Mammary epithelial cell (primary cell): ENCODE data around the gene WDR54.

ENCODE experiments used
- EZH2 ChIP-seq: IDR thresholded peaks from 2 replicates; pipeline ENCODE4 v1.6.1; 2012; ENCODE audit warnings: low read length, inconsistent platforms, borderline replicate concordance
- TF ChIP-seq, protein P1 (sequence below), 2 donors: IDR thresholded peaks in 1 of 2; conservative IDR thresholded peaks in 1 of 2; 2 replicates each; pipeline ENCODE4 v1.5.1; 2011 to 2012; ENCODE audit warnings: inconsistent platforms in 2 of 2, low read length in 2 of 2, mild to moderate bottlenecking in 2 of 2, control low read depth in 1 of 2, low read depth in 1 of 2; ENCODE audit not compliant: insufficient read depth in 1 of 2; ENCODE audit errors: extremely low read depth in 1 of 2

DNA sequence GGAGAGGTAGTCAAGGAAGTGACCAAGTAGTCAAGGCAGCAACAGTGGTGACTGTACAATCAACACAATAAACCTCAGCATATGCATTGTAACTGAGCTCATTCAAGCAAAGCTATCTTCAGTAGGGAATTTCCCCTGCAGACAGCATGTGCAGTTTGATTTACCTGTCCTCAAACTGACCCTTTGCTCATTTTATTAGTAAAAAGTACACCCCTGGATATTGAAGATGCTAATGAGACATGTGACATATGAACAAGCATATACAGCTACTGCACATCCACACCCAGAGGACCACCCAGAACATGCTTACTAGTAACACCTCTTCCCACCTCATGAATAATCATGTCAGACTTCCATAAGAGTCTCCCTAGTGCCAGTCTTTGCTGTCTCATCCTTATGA is 15.5 kb upstream of the WDR54 start:
- TF ChIP-seq, protein P1, sequence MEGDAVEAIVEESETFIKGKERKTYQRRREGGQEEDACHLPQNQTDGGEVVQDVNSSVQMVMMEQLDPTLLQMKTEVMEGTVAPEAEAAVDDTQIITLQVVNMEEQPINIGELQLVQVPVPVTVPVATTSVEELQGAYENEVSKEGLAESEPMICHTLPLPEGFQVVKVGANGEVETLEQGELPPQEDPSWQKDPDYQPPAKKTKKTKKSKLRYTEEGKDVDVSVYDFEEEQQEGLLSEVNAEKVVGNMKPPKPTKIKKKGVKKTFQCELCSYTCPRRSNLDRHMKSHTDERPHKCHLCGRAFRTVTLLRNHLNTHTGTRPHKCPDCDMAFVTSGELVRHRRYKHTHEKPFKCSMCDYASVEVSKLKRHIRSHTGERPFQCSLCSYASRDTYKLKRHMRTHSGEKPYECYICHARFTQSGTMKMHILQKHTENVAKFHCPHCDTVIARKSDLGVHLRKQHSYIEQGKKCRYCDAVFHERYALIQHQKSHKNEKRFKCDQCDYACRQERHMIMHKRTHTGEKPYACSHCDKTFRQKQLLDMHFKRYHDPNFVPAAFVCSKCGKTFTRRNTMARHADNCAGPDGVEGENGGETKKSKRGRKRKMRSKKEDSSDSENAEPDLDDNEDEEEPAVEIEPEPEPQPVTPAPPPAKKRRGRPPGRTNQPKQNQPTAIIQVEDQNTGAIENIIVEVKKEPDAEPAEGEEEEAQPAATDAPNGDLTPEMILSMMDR (conservative IDR thresholded peaks at IDR 0.05 in 1 of 2, IDR thresholded peaks at IDR 0.05 in 1 of 2; ENCODE audit: extremely low read depth in 1 of 2, insufficient read depth in 1 of 2, low read depth in 1 of 2, low read length in 2 of 2), result no peak
- TF ChIP-seq EZH2, result no peak
